ENCODE data around the gene COQ4.
A peak's percentile ranks its signal among the peaks of the same experiment; 100 is the strongest.

GRCh38 chr9:128383007-128383753 lies 60.5 kb downstream of the COQ4 start:
- TF ChIP-seq CTCF (IDR thresholded peaks at IDR 0.05) (no peak), EZH2 (IDR thresholded peaks at IDR 0.05) (peak; percentile 52), EZH2phosphoT487 (IDR thresholded peaks at IDR 0.05) (peak; percentile 43)
